Hepatocyte (in vitro differentiated cells): ENCODE measurements around the gene KIF26B.

ENCODE experiments used
- EZH2 ChIP-seq: fragments of 200-600 bp; sonication (generic); IDR thresholded peaks from 2 replicates; pipeline ENCODE4 v1.6.1; 2016; ENCODE audit warnings: antibody characterized with exemption, mild to moderate bottlenecking, borderline replicate concordance
- EZH2phosphoT487 ChIP-seq: fragments of 200-600 bp; sonication (generic); IDR thresholded peaks from one replicate; pipeline ENCODE4 v1.6.1; 2018; ENCODE audit warnings: antibody characterized with exemption, mild to moderate bottlenecking, low read depth, moderate library complexity; ENCODE audit not compliant: unreplicated experiment, severe bottlenecking
- TF ChIP-seq, protein P1 (sequence below): fragments of 200-600 bp; sonication (generic); IDR thresholded peaks from 2 replicates; pipeline ENCODE4 v1.5.1; 2016; ENCODE audit warnings: antibody characterized with exemption, mild to moderate bottlenecking; ENCODE audit not compliant: poor library complexity

DNA sequence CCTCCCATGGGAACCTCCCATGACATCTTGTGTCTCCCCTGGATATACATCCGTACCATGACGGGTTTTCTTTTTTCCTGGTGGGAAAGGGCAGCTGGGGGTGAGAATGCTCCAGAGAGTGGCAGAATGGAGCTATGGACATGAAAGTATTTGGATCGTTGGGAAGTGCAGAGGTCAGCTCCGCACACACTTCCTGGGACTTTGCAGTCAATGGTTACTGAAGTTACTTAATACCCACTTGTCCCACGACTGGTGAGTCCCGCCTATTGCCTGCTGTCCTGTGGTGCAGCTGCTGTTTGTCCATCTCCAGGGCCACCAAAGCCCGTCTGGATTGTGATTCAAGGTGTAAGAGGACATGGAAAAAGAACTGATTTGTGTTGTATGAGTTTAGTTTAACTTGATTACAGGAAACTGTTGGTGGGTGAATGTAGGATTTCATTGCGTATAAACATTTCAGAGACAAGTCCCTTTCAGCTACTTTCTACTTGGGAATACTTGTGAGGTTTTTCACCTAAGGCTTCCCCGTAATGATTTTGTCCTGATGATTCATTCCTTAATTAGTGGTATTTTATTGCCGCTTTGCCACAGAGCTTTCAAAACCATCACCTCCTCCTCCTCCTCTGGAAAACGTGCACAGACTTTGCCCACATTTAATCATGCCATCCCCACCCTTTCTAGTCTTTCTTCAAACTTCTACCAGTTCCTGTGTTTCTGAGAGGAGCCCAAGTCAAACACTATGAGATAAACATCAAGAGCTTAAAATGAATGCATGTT is 308.8 kb downstream of the KIF26B start:
- TF ChIP-seq, protein P1, sequence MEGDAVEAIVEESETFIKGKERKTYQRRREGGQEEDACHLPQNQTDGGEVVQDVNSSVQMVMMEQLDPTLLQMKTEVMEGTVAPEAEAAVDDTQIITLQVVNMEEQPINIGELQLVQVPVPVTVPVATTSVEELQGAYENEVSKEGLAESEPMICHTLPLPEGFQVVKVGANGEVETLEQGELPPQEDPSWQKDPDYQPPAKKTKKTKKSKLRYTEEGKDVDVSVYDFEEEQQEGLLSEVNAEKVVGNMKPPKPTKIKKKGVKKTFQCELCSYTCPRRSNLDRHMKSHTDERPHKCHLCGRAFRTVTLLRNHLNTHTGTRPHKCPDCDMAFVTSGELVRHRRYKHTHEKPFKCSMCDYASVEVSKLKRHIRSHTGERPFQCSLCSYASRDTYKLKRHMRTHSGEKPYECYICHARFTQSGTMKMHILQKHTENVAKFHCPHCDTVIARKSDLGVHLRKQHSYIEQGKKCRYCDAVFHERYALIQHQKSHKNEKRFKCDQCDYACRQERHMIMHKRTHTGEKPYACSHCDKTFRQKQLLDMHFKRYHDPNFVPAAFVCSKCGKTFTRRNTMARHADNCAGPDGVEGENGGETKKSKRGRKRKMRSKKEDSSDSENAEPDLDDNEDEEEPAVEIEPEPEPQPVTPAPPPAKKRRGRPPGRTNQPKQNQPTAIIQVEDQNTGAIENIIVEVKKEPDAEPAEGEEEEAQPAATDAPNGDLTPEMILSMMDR = no peak
- no peak for TF ChIP-seq EZH2phosphoT487
- TF ChIP-seq EZH2 = no peak
